ENCODE results near the gene AGAP3.

Gene AGAP3

DNA sequence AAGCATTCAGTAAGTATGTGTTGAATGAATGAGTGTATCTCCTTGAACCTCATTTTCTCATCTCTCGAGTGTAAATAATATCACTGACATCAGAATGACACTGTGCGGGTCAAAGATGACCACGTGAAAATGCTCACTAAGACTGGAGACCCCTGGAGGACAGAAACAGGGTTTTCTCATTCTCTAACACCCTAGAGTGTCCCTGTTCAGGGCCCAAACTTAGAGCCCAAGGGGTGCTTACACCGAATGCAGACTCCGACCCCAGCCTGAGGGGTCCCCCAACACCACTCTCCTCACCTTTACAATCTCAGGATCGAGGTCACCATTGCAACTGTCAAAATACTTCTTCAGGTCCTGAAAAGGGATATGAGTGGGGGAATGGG is 30.0 kb upstream of the AGAP3 start:
- no peak overlapping the region for H3K27ac ChIP-seq (ENCODE audit: poor library complexity, severe bottlenecking)
- no peaks in the 10 kb centered on the region for H3K27me3 ChIP-seq (ENCODE audit: insufficient read depth, poor library complexity, severe bottlenecking)
- no peaks in the 10 kb centered on the region for H3K36me3 ChIP-seq (ENCODE audit: low read depth)
- no peaks in the 10 kb centered on the region for H3K9me3 ChIP-seq (ENCODE audit: severe bottlenecking)
- DNase-seq (ENCODE audit: low spot score) (no peak), ATAC-seq (ENCODE audit: low read depth) (no peak)
- H3K4me3 ChIP-seq (ENCODE audit: severe bottlenecking) = no peak overlapping the region
- TF ChIP-seq, protein P1, sequence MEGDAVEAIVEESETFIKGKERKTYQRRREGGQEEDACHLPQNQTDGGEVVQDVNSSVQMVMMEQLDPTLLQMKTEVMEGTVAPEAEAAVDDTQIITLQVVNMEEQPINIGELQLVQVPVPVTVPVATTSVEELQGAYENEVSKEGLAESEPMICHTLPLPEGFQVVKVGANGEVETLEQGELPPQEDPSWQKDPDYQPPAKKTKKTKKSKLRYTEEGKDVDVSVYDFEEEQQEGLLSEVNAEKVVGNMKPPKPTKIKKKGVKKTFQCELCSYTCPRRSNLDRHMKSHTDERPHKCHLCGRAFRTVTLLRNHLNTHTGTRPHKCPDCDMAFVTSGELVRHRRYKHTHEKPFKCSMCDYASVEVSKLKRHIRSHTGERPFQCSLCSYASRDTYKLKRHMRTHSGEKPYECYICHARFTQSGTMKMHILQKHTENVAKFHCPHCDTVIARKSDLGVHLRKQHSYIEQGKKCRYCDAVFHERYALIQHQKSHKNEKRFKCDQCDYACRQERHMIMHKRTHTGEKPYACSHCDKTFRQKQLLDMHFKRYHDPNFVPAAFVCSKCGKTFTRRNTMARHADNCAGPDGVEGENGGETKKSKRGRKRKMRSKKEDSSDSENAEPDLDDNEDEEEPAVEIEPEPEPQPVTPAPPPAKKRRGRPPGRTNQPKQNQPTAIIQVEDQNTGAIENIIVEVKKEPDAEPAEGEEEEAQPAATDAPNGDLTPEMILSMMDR (IDR thresholded peaks at IDR 0.05; ENCODE audit: poor library complexity, severe bottlenecking) = no peak
- peaks cover 9% of the 10 kb centered on the region for H3K4me1 ChIP-seq (ENCODE audit: insufficient read depth, poor library complexity, severe bottlenecking)

DNA sequence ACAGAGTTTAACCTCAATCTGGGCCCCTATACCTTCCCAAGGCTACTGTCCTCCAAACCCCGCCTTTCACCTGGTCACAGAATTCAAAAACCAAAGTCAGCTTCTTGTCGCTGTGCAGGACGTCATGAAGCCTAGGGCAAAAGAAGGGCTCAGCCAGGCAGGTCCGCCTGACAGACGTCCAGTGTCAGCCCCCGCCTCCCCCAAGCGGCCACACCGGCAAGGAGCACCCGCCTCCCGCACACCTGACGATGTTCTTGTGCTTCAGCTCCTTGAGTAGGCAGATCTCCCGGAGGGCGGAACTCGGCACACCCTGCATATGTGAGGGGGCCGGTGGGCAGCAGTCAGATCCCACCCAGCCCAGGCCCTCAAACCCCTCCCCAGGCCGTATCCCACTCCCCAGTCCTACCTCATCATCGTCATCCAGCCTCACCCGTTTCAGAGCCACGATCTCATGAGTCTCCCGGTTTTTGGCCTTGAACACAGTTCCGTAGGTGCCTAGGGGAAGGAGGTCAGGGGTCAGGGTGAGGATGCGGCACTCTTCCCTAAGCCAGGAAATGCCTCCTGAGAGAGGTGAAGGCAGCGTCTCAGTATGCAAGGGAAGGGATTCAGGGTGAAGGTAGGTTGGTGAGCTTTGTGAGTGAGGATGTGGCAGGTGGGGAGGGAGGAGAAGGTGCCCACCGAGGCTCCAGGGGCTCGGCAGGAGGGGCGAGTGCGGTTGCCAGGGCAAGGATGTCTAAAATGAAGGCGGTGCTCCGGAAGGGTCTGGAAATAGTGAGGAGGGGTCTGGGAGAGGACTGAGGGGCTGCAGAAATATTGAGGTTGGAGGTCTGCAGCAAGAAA is 29.4 kb upstream of the AGAP3 start:
- TF ChIP-seq, protein P1 (IDR thresholded peaks at IDR 0.05; ENCODE audit: poor library complexity, severe bottlenecking) = no peak
- H3K9me3 ChIP-seq (ENCODE audit: severe bottlenecking) = no peaks in the 10 kb centered on the region
- no peak overlapping the region for H3K27ac ChIP-seq (ENCODE audit: poor library complexity, severe bottlenecking)
- DNase-seq (ENCODE audit: low spot score) (no peak), ATAC-seq (ENCODE audit: low read depth) (no peak)
- H3K4me1 ChIP-seq (ENCODE audit: insufficient read depth, poor library complexity, severe bottlenecking) = peaks cover 15% of the 10 kb centered on the region
- peak overlapping the region; percentile 48 for H3K4me3 ChIP-seq (ENCODE audit: severe bottlenecking)
- no peaks in the 10 kb centered on the region for H3K36me3 ChIP-seq (ENCODE audit: low read depth)
- no peaks in the 10 kb centered on the region for H3K27me3 ChIP-seq (ENCODE audit: insufficient read depth, poor library complexity, severe bottlenecking)

DNA sequence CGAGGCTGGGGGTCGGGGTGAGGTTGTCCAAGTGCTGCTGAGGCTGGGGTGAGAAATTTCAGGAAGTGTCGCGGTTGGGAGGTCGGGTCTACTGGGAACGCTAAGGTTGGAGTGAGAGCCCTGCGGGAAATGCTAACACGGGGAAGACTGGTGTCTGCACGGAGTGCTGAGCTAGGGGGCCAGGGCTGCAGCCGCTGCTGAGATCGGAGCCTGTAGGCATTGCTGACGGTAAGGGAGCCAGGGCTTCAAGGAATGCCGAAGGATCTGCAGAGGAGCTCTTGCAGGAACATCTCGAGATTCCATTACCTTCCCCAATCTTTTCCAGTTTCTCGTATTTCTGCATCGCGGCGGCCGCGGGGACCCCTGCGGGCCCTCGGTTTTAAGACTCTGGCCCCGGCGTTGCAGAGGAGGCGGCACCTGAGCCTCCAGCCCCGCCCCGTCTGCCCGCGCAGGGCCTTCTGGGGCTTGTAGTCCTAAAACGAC is 28.7 kb upstream of the AGAP3 start, which contains the start of gene CDK5:
TSS of gene CDK5 (minus strand) at position 392 of the 483 bp plus-strand sequence. CDS start at position 343, 49 bp downstream.
- TF ChIP-seq, protein P1 (IDR thresholded peaks at IDR 0.05; ENCODE audit: poor library complexity, severe bottlenecking) = no peak
- H3K9me3 ChIP-seq (ENCODE audit: severe bottlenecking) = no peaks in the 10 kb centered on the region
- peak within 1 kb of the TSS; percentile 48 for H3K4me3 ChIP-seq (ENCODE audit: severe bottlenecking)
- H3K27ac ChIP-seq (ENCODE audit: poor library complexity, severe bottlenecking) = peak within 1 kb of the TSS; percentile 86
- H3K27me3 ChIP-seq (ENCODE audit: insufficient read depth, poor library complexity, severe bottlenecking) = no peaks in the 10 kb centered on the region
- no peaks in the 10 kb centered on the region for H3K36me3 ChIP-seq (ENCODE audit: low read depth)
- ATAC-seq (ENCODE audit: low read depth) = peak; percentile 9
- no peak for DNase-seq (ENCODE audit: low spot score)
- H3K4me1 ChIP-seq (ENCODE audit: insufficient read depth, poor library complexity, severe bottlenecking) = peaks cover 21% of the 10 kb centered on the region

DNA sequence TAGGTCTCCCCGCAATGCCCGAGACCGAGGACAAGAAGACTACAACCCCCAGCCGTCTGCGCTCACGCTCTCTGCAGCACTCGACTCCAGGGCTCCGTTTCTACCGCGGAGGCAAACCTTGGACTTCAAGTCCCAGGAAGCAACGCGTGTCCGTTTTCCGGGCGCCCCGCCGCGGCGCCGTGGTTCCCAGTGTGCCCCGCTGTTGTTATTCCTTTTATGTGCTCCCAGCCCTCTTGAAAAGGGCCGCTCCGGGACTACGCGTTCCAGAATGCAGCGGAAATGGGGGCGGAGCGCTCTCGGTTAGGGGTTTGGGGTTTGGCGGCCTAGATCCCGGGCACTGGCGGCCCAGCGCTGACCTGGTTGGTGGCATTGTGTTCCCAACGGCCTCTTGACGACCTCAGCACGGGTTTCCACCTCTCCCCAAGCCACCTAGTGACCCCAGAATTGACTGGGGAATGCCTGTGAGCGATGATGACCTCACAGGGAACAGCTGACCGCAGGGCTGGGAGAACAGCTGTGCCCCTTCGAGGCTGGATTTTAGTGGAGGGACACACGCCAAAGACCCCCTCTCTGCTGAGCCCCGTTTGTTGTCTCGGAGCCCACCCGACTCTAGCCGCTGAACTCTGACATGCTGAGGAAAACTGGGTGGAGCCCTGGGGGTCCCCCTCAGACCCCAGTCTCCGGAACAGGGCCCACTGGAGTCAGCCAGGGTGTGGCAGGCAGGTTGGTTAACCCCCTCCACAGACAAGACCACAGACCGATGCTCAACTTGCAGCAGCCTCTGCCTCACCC is 28.1 kb upstream of the AGAP3 start:
- H3K4me1 ChIP-seq (ENCODE audit: insufficient read depth, poor library complexity, severe bottlenecking) = peaks cover 25% of the 10 kb centered on the region
- peak overlapping the region; percentile 86 for H3K27ac ChIP-seq (ENCODE audit: poor library complexity, severe bottlenecking)
- H3K36me3 ChIP-seq (ENCODE audit: low read depth) = no peaks in the 10 kb centered on the region
- no peaks in the 10 kb centered on the region for H3K9me3 ChIP-seq (ENCODE audit: severe bottlenecking)
- peak overlapping the region; percentile 48 for H3K4me3 ChIP-seq (ENCODE audit: severe bottlenecking)
- TF ChIP-seq, protein P1 (IDR thresholded peaks at IDR 0.05; ENCODE audit: poor library complexity, severe bottlenecking) = no peak
- DNase-seq (ENCODE audit: low spot score) (peak; percentile 99), ATAC-seq (ENCODE audit: low read depth) (peak; percentile 89)
- H3K27me3 ChIP-seq (ENCODE audit: insufficient read depth, poor library complexity, severe bottlenecking) = no peaks in the 10 kb centered on the region

All from RWPE2 (cell line).